Fibroblast of mammary gland (primary cell): ENCODE results near the gene FLYWCH2.

Experiments
- DNase-seq: peaks from one replicate; pipeline ENCODE4 v3.0.0-alpha.2; 2010; ENCODE audit warnings: low read depth
- H3K4me3 ChIP-seq: 2 replicates; pipeline ENCODE4 v1.5.1; 2011; ENCODE audit warnings: low read depth, mild to moderate bottlenecking, low read length, moderate library complexity; ENCODE audit not compliant: control insufficient read depth
- TF ChIP-seq, protein P1 (sequence below): conservative IDR thresholded peaks from 2 replicates; pipeline ENCODE4 v1.5.1; 2011; ENCODE audit warnings: low read depth, low read length, inconsistent platforms; ENCODE audit not compliant: control insufficient read depth, insufficient read depth

Gene FLYWCH2

DNA sequence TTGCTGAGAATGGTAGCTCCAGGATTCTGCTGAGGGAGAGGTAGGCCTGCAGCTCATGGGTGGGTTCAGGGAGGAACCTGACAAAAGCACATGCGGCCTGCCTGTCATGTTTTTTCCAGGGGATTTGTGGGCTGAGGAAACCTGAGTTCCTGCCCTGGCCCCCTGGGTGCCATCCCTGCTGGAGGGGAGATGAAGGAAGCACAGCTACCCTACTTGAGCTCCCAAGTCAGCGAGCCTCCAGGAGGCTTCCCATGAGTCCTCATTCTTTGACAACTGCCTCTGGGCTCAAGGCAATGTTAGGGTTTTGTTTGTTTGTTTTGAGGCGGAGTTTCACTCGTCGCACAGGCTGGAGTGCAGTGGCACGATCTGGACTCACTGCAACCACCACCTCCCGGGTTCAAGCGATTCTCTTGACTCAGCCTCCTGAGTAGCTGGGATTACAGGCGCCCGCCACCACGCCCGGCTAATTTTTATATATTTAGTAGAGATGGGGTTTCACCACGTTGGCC, 16.6 kb downstream of the FLYWCH2 start:
- H3K4me3 ChIP-seq: no peak overlapping the region
- TF ChIP-seq, protein P1, sequence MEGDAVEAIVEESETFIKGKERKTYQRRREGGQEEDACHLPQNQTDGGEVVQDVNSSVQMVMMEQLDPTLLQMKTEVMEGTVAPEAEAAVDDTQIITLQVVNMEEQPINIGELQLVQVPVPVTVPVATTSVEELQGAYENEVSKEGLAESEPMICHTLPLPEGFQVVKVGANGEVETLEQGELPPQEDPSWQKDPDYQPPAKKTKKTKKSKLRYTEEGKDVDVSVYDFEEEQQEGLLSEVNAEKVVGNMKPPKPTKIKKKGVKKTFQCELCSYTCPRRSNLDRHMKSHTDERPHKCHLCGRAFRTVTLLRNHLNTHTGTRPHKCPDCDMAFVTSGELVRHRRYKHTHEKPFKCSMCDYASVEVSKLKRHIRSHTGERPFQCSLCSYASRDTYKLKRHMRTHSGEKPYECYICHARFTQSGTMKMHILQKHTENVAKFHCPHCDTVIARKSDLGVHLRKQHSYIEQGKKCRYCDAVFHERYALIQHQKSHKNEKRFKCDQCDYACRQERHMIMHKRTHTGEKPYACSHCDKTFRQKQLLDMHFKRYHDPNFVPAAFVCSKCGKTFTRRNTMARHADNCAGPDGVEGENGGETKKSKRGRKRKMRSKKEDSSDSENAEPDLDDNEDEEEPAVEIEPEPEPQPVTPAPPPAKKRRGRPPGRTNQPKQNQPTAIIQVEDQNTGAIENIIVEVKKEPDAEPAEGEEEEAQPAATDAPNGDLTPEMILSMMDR: no peak
- no peak for DNase-seq

- DNase-seq: no peak
- TF ChIP-seq, protein P1: no peak
- H3K4me3 ChIP-seq: no peak overlapping the region
These were observed 17.6 kb downstream of the FLYWCH2 start for GRCh38 chr16:2900526-2901075.

GRCh38 chr16:2902337-2903130, 19.5 kb downstream of the FLYWCH2 start:
- H3K4me3 ChIP-seq: no peak overlapping the region
- TF ChIP-seq, protein P1: no peak
- DNase-seq: no peak

GRCh38 chr16:2904100-2904921, 21.3 kb downstream of the FLYWCH2 start:
- TF ChIP-seq, protein P1: peak; percentile 65
- peak; percentile 83 for DNase-seq
- H3K4me3 ChIP-seq: peak overlapping the region; percentile 84

- H3K4me3 ChIP-seq: peak overlapping the region; percentile 84
- TF ChIP-seq, protein P1: no peak
- DNase-seq: no peak
These were observed 21.9 kb downstream of the FLYWCH2 start for GRCh38 chr16:2904922-2905240.

DNA sequence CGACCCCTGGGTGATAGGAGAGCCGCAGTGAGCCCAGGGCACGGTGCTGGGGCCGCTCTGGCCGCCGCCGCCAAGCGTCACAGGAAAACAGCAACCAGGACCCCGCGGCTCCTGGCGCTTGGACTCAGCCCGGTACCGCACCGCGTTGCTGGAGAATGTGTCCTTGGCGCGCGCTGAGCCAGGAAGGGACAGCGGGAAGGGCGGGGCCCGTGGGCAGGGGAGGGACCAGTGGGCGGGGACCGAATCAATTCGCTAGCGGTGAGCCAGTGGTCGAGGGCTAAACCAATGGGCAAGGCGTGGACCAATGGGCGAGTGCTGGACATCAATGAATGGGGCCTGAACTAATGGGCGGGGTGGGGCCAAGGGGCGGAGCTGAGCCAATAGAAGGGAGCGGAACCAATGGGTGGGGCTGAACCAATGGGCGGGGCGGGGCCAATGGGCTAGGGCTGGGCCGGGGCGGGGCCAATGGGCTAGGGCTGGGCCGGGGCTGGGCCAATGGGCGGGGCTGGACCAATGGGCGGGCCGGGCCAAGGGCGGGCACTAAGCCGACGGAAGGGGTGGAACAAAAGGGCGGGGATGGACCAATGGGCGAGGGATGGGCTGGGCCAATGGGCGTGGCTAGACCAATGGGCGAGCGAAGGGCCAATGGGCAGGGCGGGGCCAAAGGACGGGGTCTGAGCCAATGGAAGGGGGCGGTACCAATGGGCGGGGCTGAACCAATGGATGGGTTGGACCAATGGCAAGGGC, 22.4 kb downstream of the FLYWCH2 start:
- peak overlapping the region; percentile 84 for H3K4me3 ChIP-seq
- peak; percentile 99 for DNase-seq
- TF ChIP-seq, protein P1: no peak
